Measurements from ENCODE around the gene FRAS1.
"Not testable (repeated sequence)": the region's sequence is repeated elsewhere in the genome, so short reads cannot be mapped to it uniquely, and the experiment has no call there.

- TF ChIP-seq CTCF, POLR2A (IDR thresholded peaks at IDR 0.05): not testable (repeated sequence)
Measured at GRCh38 chr4:78275450-78275849, 218.3 kb downstream of the FRAS1 start.

Measured in heart left ventricle (tissue), 13 donors.